GM23338 (cell line): ENCODE results near the gene FBXL5. TPM values are rescaled to one million over a fixed set of nuclear protein-coding genes. Genes with fewer than 3 reads are reported as not detected.

ENCODE experiments used
- ATAC-seq: fragments of 200-7000 bp; cut with Tn5 transposase; 3 replicates; pipeline ENCODE4 v1.9.1; 2020
- DNase-seq: peaks from one replicate; pipeline ENCODE4 v3.0.0-alpha.2; 2015; ENCODE audit warnings: low spot score
- H2AFZ ChIP-seq: fragments of 200-600 bp; sonication (generic); 2 replicates; pipeline ENCODE4 v1.8.0; 2016; ENCODE audit warnings: antibody characterized with exemption, mild to moderate bottlenecking, moderate library complexity
- H3F3A ChIP-seq: fragments of 200-600 bp; sonication (generic); replicated peaks from 2 replicates; pipeline ENCODE4 v1.8.0; 2017; ENCODE audit warnings: antibody characterized with exemption, mixed run types, low read depth
- H3K27ac ChIP-seq: fragments of 200-600 bp; sonication (generic); 2 replicates; pipeline ENCODE4 v1.6.1; 2016; ENCODE audit warnings: low read depth
- H3K27me3 ChIP-seq: fragments of 200-600 bp; sonication (generic); 2 replicates; pipeline ENCODE4 v1.8.0; 2016; ENCODE audit warnings: mild to moderate bottlenecking, mixed run types, moderate library complexity; ENCODE audit not compliant: insufficient read depth
- H3K36me3 ChIP-seq: fragments of 200-600 bp; sonication (generic); 2 replicates; pipeline ENCODE4 v1.8.0; 2016; ENCODE audit warnings: mild to moderate bottlenecking; ENCODE audit not compliant: insufficient read depth
- H3K4me1 ChIP-seq: fragments of 200-600 bp; sonication (generic); 2 replicates; pipeline ENCODE4 v1.8.0; 2016; ENCODE audit warnings: mild to moderate bottlenecking, moderate library complexity; ENCODE audit not compliant: insufficient read depth
- H3K4me2 ChIP-seq: fragments of 200-600 bp; sonication (generic); 2 replicates; pipeline ENCODE4 v1.7.1; 2017; ENCODE audit warnings: mixed run types
- H3K4me3 ChIP-seq: fragments of 200-600 bp; sonication (generic); 2 replicates; pipeline ENCODE4 v1.6.1; 2016; ENCODE audit warnings: mixed run types
- H3K79me2 ChIP-seq: fragments of 200-600 bp; sonication (generic); replicated peaks from 2 replicates; pipeline ENCODE4 v1.8.0; 2017; ENCODE audit warnings: mild to moderate bottlenecking; ENCODE audit not compliant: insufficient read depth
- H3K9me2 ChIP-seq: fragments of 200-600 bp; sonication (generic); 2 replicates; pipeline ENCODE4 v1.8.0; 2017; ENCODE audit not compliant: insufficient read depth
- H4K20me1 ChIP-seq: fragments of 200-600 bp; sonication (generic); replicated peaks from 2 replicates; pipeline ENCODE4 v1.8.0; 2017; ENCODE audit warnings: mild to moderate bottlenecking; ENCODE audit not compliant: insufficient read depth
- H3K27ac Mint-ChIP-seq: 2 replicates; pipeline ENCODE4 v1.8.0; 2020; ENCODE audit warnings: inconsistent platforms, mild to moderate bottlenecking, moderate library complexity, mixed read lengths
- H3K27me3 Mint-ChIP-seq: 3 replicates; pipeline ENCODE4 v1.8.0; 2022; ENCODE audit warnings: low read depth, mild to moderate bottlenecking, moderate library complexity, mixed read lengths, inconsistent platforms; ENCODE audit not compliant: insufficient read depth, poor library complexity
- H3K36me3 Mint-ChIP-seq: 3 replicates; pipeline ENCODE4 v1.8.0; 2021; ENCODE audit warnings: low read depth, mild to moderate bottlenecking, inconsistent platforms, moderate library complexity, mixed read lengths
- H3K4me1 Mint-ChIP-seq: 3 replicates; pipeline ENCODE4 v1.8.0; 2020; ENCODE audit warnings: mild to moderate bottlenecking, inconsistent platforms, mixed read lengths
- H3K4me3 Mint-ChIP-seq: 3 replicates; pipeline ENCODE4 v1.8.0; 2021; ENCODE audit warnings: moderate library complexity, mild to moderate bottlenecking, inconsistent platforms, mixed read lengths
- H3K9me3 Mint-ChIP-seq: 3 replicates; pipeline ENCODE4 v1.8.0; 2020; ENCODE audit warnings: moderate library complexity, mild to moderate bottlenecking, inconsistent platforms, mixed read lengths
- CREB1 ChIP-seq: fragments of 250-450 bp; sonication (Bioruptor Pico); IDR thresholded peaks from 2 replicates; pipeline ENCODE4 v1.5.0; 2020; ENCODE audit warnings: low read depth, mild to moderate bottlenecking, moderate library complexity
- CTCF ChIP-seq, 2 experiments: fragments of 200-600 bp in 1 of 2; sonication (generic) in 1 of 2; conservative IDR thresholded peaks; 2 replicates each; pipeline versions ENCODE4 v1.5.1 to v1.6.1; 2016 to 2017; ENCODE audit warnings: antibody characterized with exemption in 2 of 2, low read depth in 2 of 2, mild to moderate bottlenecking in 2 of 2, moderate library complexity in 1 of 2
- EZH2 ChIP-seq: fragments of 200-600 bp; sonication (generic); IDR thresholded peaks from one replicate; pipeline ENCODE4 v1.8.0; 2017; ENCODE audit warnings: antibody characterized with exemption, mild to moderate bottlenecking, low read depth; ENCODE audit not compliant: unreplicated experiment
- EZH2phosphoT487 ChIP-seq: fragments of 200-600 bp; sonication (generic); IDR thresholded peaks from one replicate; pipeline ENCODE4 v1.8.1; 2018; ENCODE audit warnings: antibody characterized with exemption; ENCODE audit not compliant: unreplicated experiment
- JUNB ChIP-seq: IDR thresholded peaks from one replicate; pipeline ENCODE4 v1.6.1; 2016; ENCODE audit warnings: antibody characterized with exemption; ENCODE audit not compliant: unreplicated experiment
- NANOG ChIP-seq: IDR thresholded peaks from 2 replicates; pipeline ENCODE4 v1.6.1; 2016; ENCODE audit warnings: antibody characterized with exemption, borderline replicate concordance
- POLR2AphosphoS5 ChIP-seq: IDR thresholded peaks from 2 replicates; pipeline ENCODE4 v1.6.1; 2016; ENCODE audit warnings: antibody characterized with exemption, low read depth
- REST ChIP-seq: IDR thresholded peaks from one replicate; pipeline ENCODE4 v1.6.1; 2018; ENCODE audit warnings: antibody characterized with exemption; ENCODE audit not compliant: unreplicated experiment
- STAT1 ChIP-seq: IDR thresholded peaks from one replicate; pipeline ENCODE4 v1.6.1; 2016; ENCODE audit warnings: antibody characterized with exemption; ENCODE audit not compliant: unreplicated experiment
- ZNF114 ChIP-seq: fragments of 250-450 bp; sonication (Bioruptor Pico); IDR thresholded peaks from 2 replicates; pipeline ENCODE4 v1.5.0; 2020; ENCODE audit warnings: mild to moderate bottlenecking, moderate library complexity
- ZNF331 ChIP-seq: fragments of 250-450 bp; sonication (Bioruptor Pico); IDR thresholded peaks from 2 replicates; pipeline ENCODE4 v1.5.0; 2020; ENCODE audit warnings: low read depth, mild to moderate bottlenecking, moderate library complexity
- ZNF462 ChIP-seq: fragments of 250-450 bp; sonication (Bioruptor Pico); IDR thresholded peaks from 2 replicates; pipeline ENCODE4 v1.5.0; 2020; ENCODE audit warnings: mild to moderate bottlenecking, moderate library complexity
- polyA plus RNA-seq: library from polyadenylated mRNA; unstranded; fragments of >200 nt; fragmentation: Nextera tagmentation; extraction: Ambion mirVana; gene quantifications from 2 replicates; pipeline ENCODE4 v1.2.1, GENCODE V29; 2016
- total RNA-seq: library from RNA; depleted of rRNA; stranded (reverse); fragments of >200 nt; shearing (Covaris generic); gene quantifications from 2 replicates; pipeline ENCODE4 v1.2.3, GENCODE V29; 2014

The FBXL5 gene
- total and polyA plus RNA-seq, 2 experiments from 2014 or later = 55.7 to 81.9 TPM

- Histone ChIP-seq H3K79me2 (no peaks in the 10 kb centered on the region), H3K27ac (no peak overlapping the region), H3K36me3 (peaks cover 5% of the 10 kb centered on the region; the same call in 1 of the 2 replicates), H3K4me3 (no peak overlapping the region), H2AFZ (no peak overlapping the region), H3K4me2 (no peak overlapping the region), H3K9me2 (no peaks in the 10 kb centered on the region), H3K27me3 (no peaks in the 10 kb centered on the region), H3K4me1 (0 out of 2 replicates have a peak, but pooled peaks cover 3% of the 10 kb centered on the region), H4K20me1 (0 out of 2 replicates have a peak, but pooled peaks cover 2% of the 10 kb centered on the region), H3F3A (no peaks in the 10 kb centered on the region)
- Mint-ChIP-seq H3K4me1 (peaks cover 3% of the 10 kb centered on the region; the same call in 2 of the 3 replicates), H3K36me3 (peaks cover 21% of the 10 kb centered on the region), H3K4me3 (no peak overlapping the region), H3K27me3 (no peaks in the 10 kb centered on the region), H3K9me3 (no peaks in the 10 kb centered on the region), H3K27ac (no peak overlapping the region)
- ATAC-seq (no peak), DNase-seq (no peak)
- TF ChIP-seq EZH2phosphoT487 = no peak
- no peak for TF ChIP-seq ZNF462 (CRISPR knock-in tag)
- TF ChIP-seq JUNB = no peak
- no peak for TF ChIP-seq ZNF114
- TF ChIP-seq CTCF (conservative IDR thresholded peaks at IDR 0.05; ENCODE audit: low read depth in 2 of 2) = no peak
- no peak for TF ChIP-seq EZH2
- no peak for TF ChIP-seq POLR2AphosphoS5
- no peak for TF ChIP-seq NANOG
- no peak for TF ChIP-seq STAT1
- TF ChIP-seq REST = no peak
- TF ChIP-seq CREB1 (CRISPR knock-in tag) = no peak
- no peak for TF ChIP-seq ZNF331
These were observed 55.0 kb downstream of the FBXL5 start for GRCh38 chr4:15600176-15600575.
